Fibroblast of lung (primary cell): ENCODE data around the gene DCLRE1B. TPM values are rescaled to one million over a fixed set of nuclear protein-coding genes. Genes with fewer than 3 reads are reported as not detected.

Experiments
- DNase-seq, 2 donors: peaks; one replicate each; pipeline versions ENCODE4 v3.0.0 to v3.0.0-alpha.2; 2010; ENCODE audit warnings: low read depth in 2 of 2
- H2AFZ ChIP-seq: 2 replicates; pipeline ENCODE4 v1.5.1; 2012; ENCODE audit warnings: low read length, control low read depth, inconsistent platforms
- H3K27ac ChIP-seq: 2 replicates; pipeline ENCODE4 v1.5.1; 2011; ENCODE audit warnings: low read length, control low read depth; ENCODE audit not compliant: insufficient read depth
- H3K27me3 ChIP-seq: 2 replicates; pipeline ENCODE4 v1.5.1; 2011; ENCODE audit warnings: mild to moderate bottlenecking, low read length; ENCODE audit not compliant: control insufficient read depth, insufficient read depth
- H3K36me3 ChIP-seq: 2 replicates; pipeline ENCODE4 v1.5.1; 2011; ENCODE audit warnings: low read length; ENCODE audit not compliant: control insufficient read depth, insufficient read depth
- H3K4me1 ChIP-seq: 2 replicates; pipeline ENCODE4 v1.5.1; 2011; ENCODE audit warnings: low read length; ENCODE audit not compliant: control insufficient read depth, insufficient read depth; ENCODE audit errors: extremely low read depth
- H3K4me2 ChIP-seq: 2 replicates; pipeline ENCODE4 v1.5.1; 2011; ENCODE audit warnings: low read length, control low read depth; ENCODE audit not compliant: insufficient read depth; ENCODE audit errors: extremely low read depth
- H3K4me3 ChIP-seq, 4 experiments: fragments of 200-600 bp in 1 of 4; sonication (generic) in 1 of 4; replicated peaks in 1 of 4; 2 replicates each; pipeline ENCODE4 v1.5.1; 2011 to 2016; ENCODE audit warnings: low read length in 4 of 4, low read depth in 3 of 4, mild to moderate bottlenecking in 3 of 4, control low read depth in 2 of 4, inconsistent platforms in 1 of 4, mixed read lengths in 1 of 4; ENCODE audit not compliant: insufficient read depth in 1 of 4; ENCODE audit errors: control extremely low read depth in 1 of 4
- H3K79me2 ChIP-seq: 2 replicates; pipeline ENCODE4 v1.5.1; 2012; ENCODE audit warnings: mild to moderate bottlenecking, low read length, inconsistent platforms; ENCODE audit not compliant: control insufficient read depth, insufficient read depth
- H3K9ac ChIP-seq: 2 replicates; pipeline ENCODE4 v1.5.1; 2011; ENCODE audit warnings: mild to moderate bottlenecking, low read length, control low read depth; ENCODE audit not compliant: insufficient read depth
- H3K9me3 ChIP-seq: 2 replicates; pipeline ENCODE4 v1.5.1; 2012; ENCODE audit warnings: low read depth, low read length; ENCODE audit not compliant: control insufficient read depth, insufficient read depth
- H4K20me1 ChIP-seq: 2 replicates; pipeline ENCODE4 v1.5.1; 2011; ENCODE audit warnings: low read length; ENCODE audit not compliant: control insufficient read depth, insufficient read depth; ENCODE audit errors: extremely low read depth
- EZH2 ChIP-seq: IDR thresholded peaks from 2 replicates; pipeline ENCODE4 v1.5.1; 2012; ENCODE audit warnings: low read length, control low read depth, mild to moderate bottlenecking; ENCODE audit errors: missing control alignments
- polyA plus RNA-seq, 2 donors: library from polyadenylated mRNA; depleted of rRNA in 1 of 2; stranded (reverse) in 1 of 2; unstranded in 1 of 2; fragments of >200 nt; gene quantifications; 2 replicates each; pipeline ENCODE4 v1.2.1, GENCODE V29; 2011 to 2012; ENCODE audit warnings: missing spikeins in 1 of 2
- total RNA-seq: library from RNA; depleted of rRNA; stranded (reverse); fragments of >200 nt; gene quantifications from 2 replicates; pipeline ENCODE4 v1.2.1, GENCODE V29; 2014
- TF ChIP-seq, protein P1 (sequence below), 2 donors: IDR thresholded peaks in 1 of 2; conservative IDR thresholded peaks in 1 of 2; 1 replicate in 1 of 2; 2 replicates in 1 of 2; pipeline ENCODE4 v1.5.1; 2011 to 2012; ENCODE audit warnings: low read length in 2 of 2, control low read depth in 1 of 2, inconsistent platforms in 1 of 2, low read depth in 1 of 2, mild to moderate bottlenecking in 1 of 2

The DCLRE1B gene
- total and polyA plus RNA-seq, 2 donors (not counting 1 experiment from before 2014, with no cell fraction given), result 0.66 to 3.4 TPM

GRCh38 chr1:113868387-113869083, 36.6 kb upstream of the DCLRE1B start:
- no peak overlapping the region for H3K27ac ChIP-seq
- H2AFZ ChIP-seq, result peak overlapping the region; percentile 71

GRCh38 chr1:113870778-113871177, 34.3 kb upstream of the DCLRE1B start:
- Histone ChIP-seq H3K36me3 (no peaks in the 10 kb centered on the region), H3K4me3 (no peak overlapping the region), H3K27ac (no peak overlapping the region), H3K4me2 (no peak overlapping the region), H3K9ac (no peak overlapping the region), H3K79me2 (no peaks in the 10 kb centered on the region), H4K20me1 (no peaks in the 10 kb centered on the region), H3K4me1 (peaks cover 6% of the 10 kb centered on the region), H3K9me3 (no peaks in the 10 kb centered on the region), H2AFZ (no peak overlapping the region), H3K27me3 (no peaks in the 10 kb centered on the region)
- no peak for TF ChIP-seq EZH2
- TF ChIP-seq, protein P1, sequence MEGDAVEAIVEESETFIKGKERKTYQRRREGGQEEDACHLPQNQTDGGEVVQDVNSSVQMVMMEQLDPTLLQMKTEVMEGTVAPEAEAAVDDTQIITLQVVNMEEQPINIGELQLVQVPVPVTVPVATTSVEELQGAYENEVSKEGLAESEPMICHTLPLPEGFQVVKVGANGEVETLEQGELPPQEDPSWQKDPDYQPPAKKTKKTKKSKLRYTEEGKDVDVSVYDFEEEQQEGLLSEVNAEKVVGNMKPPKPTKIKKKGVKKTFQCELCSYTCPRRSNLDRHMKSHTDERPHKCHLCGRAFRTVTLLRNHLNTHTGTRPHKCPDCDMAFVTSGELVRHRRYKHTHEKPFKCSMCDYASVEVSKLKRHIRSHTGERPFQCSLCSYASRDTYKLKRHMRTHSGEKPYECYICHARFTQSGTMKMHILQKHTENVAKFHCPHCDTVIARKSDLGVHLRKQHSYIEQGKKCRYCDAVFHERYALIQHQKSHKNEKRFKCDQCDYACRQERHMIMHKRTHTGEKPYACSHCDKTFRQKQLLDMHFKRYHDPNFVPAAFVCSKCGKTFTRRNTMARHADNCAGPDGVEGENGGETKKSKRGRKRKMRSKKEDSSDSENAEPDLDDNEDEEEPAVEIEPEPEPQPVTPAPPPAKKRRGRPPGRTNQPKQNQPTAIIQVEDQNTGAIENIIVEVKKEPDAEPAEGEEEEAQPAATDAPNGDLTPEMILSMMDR (conservative IDR thresholded peaks at IDR 0.05 in 1 of 2, IDR thresholded peaks at IDR 0.05 in 1 of 2; ENCODE audit: low read depth in 1 of 2, low read length in 2 of 2), result no peak
- DNase-seq, result no peak

More at GRCh38 chr1:113868387-113869083, 36.6 kb upstream of the DCLRE1B start:
- Histone ChIP-seq H3K79me2 (no peaks in the 10 kb centered on the region), H4K20me1 (no peaks in the 10 kb centered on the region), H3K36me3 (no peaks in the 10 kb centered on the region), H3K27me3 (no peaks in the 10 kb centered on the region), H3K4me1 (peaks cover 6% of the 10 kb centered on the region), H3K4me2 (no peak overlapping the region), H3K9ac (no peak overlapping the region), H3K9me3 (no peaks in the 10 kb centered on the region), H3K4me3 (no peak overlapping the region)
- TF ChIP-seq, protein P1 (conservative IDR thresholded peaks at IDR 0.05 in 1 of 2, IDR thresholded peaks at IDR 0.05 in 1 of 2; ENCODE audit: low read depth in 1 of 2, low read length in 2 of 2), result no peak
- TF ChIP-seq EZH2, result no peak
- peak in 1 of 2 donors; percentile 76 for DNase-seq

- Histone ChIP-seq H3K9ac (no peak within 1 kb of the TSS), H2AFZ (peak within 1 kb of the TSS; percentile 62), H3K27ac (no peak within 1 kb of the TSS), H3K36me3 (no peaks in the 10 kb centered on the region), H3K79me2 (no peaks in the 10 kb centered on the region), H3K4me1 (peaks cover 6% of the 10 kb centered on the region), H3K27me3 (no peaks in the 10 kb centered on the region), H3K4me3 (no peak within 1 kb of the TSS), H3K9me3 (no peaks in the 10 kb centered on the region), H3K4me2 (no peak within 1 kb of the TSS), H4K20me1 (no peaks in the 10 kb centered on the region)
- DNase-seq, result peak; percentile 50 to 93
- no peak for TF ChIP-seq EZH2
- TF ChIP-seq, protein P1 (conservative IDR thresholded peaks at IDR 0.05 in 1 of 2, IDR thresholded peaks at IDR 0.05 in 1 of 2; ENCODE audit: low read depth in 1 of 2, low read length in 2 of 2), result no peak
Observed at GRCh38 chr1:113871597-113872113, 33.5 kb upstream of the DCLRE1B start, which contains the start of gene PTPN22. Gene PTPN22 (minus strand): TSS chr1:113871712.
